Skeletal muscle tissue (tissue), 4 donors: ENCODE data around the gene PCIF1. TPM values are rescaled to one million over a fixed set of nuclear protein-coding genes. Genes with fewer than 3 reads are reported as not detected.

Source experiments
- H3K27ac ChIP-seq: one replicate; pipeline ENCODE4 v1.7.0; 2013; ENCODE audit warnings: mild to moderate bottlenecking, low read depth, low read length, inconsistent platforms
- H3K27me3 ChIP-seq, 3 donors: one replicate each; pipeline ENCODE4 v1.7.0; 2013; ENCODE audit warnings: low read length in 3 of 3; ENCODE audit not compliant: control insufficient read depth in 3 of 3, insufficient read depth in 3 of 3
- H3K36me3 ChIP-seq, 3 donors: one replicate each; pipeline ENCODE4 v1.7.0; 2013; ENCODE audit warnings: low read length in 3 of 3; ENCODE audit not compliant: control insufficient read depth in 3 of 3, insufficient read depth in 3 of 3
- H3K4me1 ChIP-seq, 3 donors: one replicate each; pipeline ENCODE4 v1.7.0; 2013; ENCODE audit warnings: low read length in 3 of 3, mild to moderate bottlenecking in 3 of 3; ENCODE audit not compliant: control insufficient read depth in 3 of 3, insufficient read depth in 3 of 3
- H3K4me3 ChIP-seq, 3 donors: one replicate each; pipeline ENCODE4 v1.7.0; 2013; ENCODE audit warnings: low read length in 3 of 3
- H3K9ac ChIP-seq, 3 donors: one replicate each; pipeline ENCODE4 v1.7.0; 2013; ENCODE audit warnings: low read length in 3 of 3, mild to moderate bottlenecking in 3 of 3, moderate library complexity in 2 of 3, low read depth in 1 of 3
- H3K9me3 ChIP-seq, 3 donors: one replicate each; pipeline ENCODE4 v1.7.0; 2013; ENCODE audit warnings: low read length in 3 of 3; ENCODE audit not compliant: control insufficient read depth in 3 of 3
- total RNA-seq: library from RNA; depleted of rRNA; stranded (reverse); fragments of >200 nt; gene quantifications from one replicate; pipeline ENCODE4 v1.2.3, GENCODE V29; 2014
- donor health status: Osteomylitis.

The PCIF1 gene
- total RNA-seq, 1 donor from 2014 or later, result 7.3 TPM

DNA sequence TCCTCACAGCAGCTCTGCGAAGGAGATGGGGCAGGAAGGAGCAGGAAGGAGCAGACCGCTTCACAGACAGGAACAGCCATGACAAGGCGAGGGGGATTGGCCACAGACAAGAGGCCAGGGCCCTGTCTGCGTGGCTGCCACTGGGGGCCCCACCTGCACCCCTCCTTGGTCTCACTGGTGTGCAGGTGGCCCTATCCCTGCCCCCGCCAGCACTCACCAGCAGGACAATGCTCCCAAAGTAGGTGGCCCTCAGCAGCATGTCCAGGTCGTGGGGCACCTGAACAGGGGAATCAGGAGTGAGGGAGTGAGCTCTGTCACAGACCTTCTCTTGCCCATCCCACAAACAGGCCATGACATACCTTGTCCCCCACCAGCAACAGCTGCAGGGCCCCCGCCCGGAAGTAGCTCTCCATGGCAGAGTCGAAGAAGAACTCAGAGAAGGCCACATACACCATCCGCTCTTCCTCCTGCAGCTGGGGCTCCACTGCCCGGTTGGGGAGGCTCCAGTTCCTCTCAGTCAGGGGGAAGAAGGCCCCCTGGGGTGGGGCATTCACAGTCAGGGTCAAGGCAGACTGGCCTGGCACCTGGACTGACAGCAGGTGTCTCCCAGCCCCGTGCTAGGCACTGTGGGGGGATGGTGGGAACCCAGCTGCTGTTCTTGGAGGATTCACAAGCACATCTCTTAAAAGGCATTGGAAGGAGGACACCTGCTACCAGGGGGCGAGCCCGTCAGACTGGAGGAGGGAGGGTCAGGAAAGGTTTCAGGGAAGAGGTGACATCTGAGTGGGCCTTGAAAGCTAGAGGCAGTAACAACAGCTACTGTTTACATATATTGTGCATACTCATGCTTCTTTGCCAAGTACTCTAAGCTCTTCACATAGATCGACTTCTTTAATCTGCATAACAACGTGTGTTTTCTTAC is 29.6 kb upstream of the PCIF1 start:
- H3K27me3 ChIP-seq, result no peaks in the 10 kb centered on the region
- H3K4me3 ChIP-seq, result no peak overlapping the region
- no peaks in the 10 kb centered on the region for H3K9me3 ChIP-seq
- H3K27ac ChIP-seq, result no peak overlapping the region
- peaks cover 0 to 7% (median 3%) of the 10 kb centered on the region in 3 donors for H3K36me3 ChIP-seq
- peaks cover 0 to 2% (median 0%) of the 10 kb centered on the region in 3 donors for H3K4me1 ChIP-seq
- H3K9ac ChIP-seq, result no peak overlapping the region

DNA sequence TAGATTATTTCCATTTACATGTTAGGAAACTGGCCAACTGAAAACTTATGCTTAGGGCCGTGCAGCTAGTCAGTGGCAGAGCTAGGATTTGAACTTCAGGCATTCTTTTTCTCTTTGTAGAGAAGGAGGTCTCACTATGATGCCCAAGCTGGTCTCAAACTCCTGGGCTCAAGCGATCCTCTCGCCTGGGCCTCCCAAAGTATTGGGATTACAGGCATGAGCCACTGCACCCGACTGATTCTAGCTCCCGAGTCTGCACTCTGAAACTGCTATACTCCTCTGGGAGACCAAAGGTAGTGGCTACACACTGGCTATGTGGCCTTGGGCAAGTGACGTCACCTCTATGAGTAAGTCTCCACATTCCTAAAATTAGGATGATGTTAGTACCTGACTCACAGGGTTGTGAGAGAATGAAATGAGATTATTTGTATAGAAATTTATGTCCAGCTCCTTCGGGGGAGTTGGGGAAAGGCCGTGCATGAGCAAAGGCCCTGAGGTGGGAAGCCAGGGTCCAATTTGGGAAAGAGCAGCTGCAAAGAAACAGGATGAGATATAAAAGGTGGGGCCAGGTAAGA is 28.9 kb upstream of the PCIF1 start:
- Histone ChIP-seq H3K9ac (no peak overlapping the region), H3K9me3 (no peaks in the 10 kb centered on the region), H3K27ac (no peak overlapping the region), H3K27me3 (no peaks in the 10 kb centered on the region), H3K4me1 (peaks cover 0 to 2% (median 0%) of the 10 kb centered on the region in 3 donors), H3K36me3 (peaks cover 0 to 7% (median 3%) of the 10 kb centered on the region in 3 donors), H3K4me3 (no peak overlapping the region)

- Histone ChIP-seq H3K4me1 (peaks cover 10 to 14% (median 13%) of the 10 kb centered on the region in 3 donors), H3K9me3 (no peaks in the 10 kb centered on the region), H3K36me3 (peaks cover 0 to 7% (median 3%) of the 10 kb centered on the region in 3 donors), H3K4me3 (no peak overlapping the region), H3K9ac (no peak overlapping the region), H3K27ac (no peak overlapping the region), H3K27me3 (peaks cover 0 to 12% (median 4%) of the 10 kb centered on the region in 3 donors)
Measured at GRCh38 chr20:45907219-45907948, 27.1 kb upstream of the PCIF1 start.

- no peak overlapping the region for H3K27ac ChIP-seq
- H3K9ac ChIP-seq, result no peak overlapping the region
- peaks cover 0 to 15% (median 4%) of the 10 kb centered on the region in 3 donors for H3K27me3 ChIP-seq
- peaks cover 12 to 16% (median 15%) of the 10 kb centered on the region in 3 donors for H3K4me1 ChIP-seq
- H3K9me3 ChIP-seq, result no peaks in the 10 kb centered on the region
- peaks cover 0 to 7% (median 3%) of the 10 kb centered on the region in 3 donors for H3K36me3 ChIP-seq
- no peak overlapping the region for H3K4me3 ChIP-seq
Measured at GRCh38 chr20:45908084-45908483, 26.4 kb upstream of the PCIF1 start.

- Histone ChIP-seq H3K4me1 (peaks cover 12 to 16% (median 15%) of the 10 kb centered on the region in 3 donors), H3K9me3 (no peaks in the 10 kb centered on the region), H3K9ac (no peak overlapping the region), H3K4me3 (no peak overlapping the region), H3K27me3 (peaks cover 0 to 15% (median 4%) of the 10 kb centered on the region in 3 donors), H3K27ac (no peak overlapping the region), H3K36me3 (peaks cover 0 to 7% (median 3%) of the 10 kb centered on the region in 3 donors)
Measured at GRCh38 chr20:45909336-45909808, 25.1 kb upstream of the PCIF1 start.

DNA sequence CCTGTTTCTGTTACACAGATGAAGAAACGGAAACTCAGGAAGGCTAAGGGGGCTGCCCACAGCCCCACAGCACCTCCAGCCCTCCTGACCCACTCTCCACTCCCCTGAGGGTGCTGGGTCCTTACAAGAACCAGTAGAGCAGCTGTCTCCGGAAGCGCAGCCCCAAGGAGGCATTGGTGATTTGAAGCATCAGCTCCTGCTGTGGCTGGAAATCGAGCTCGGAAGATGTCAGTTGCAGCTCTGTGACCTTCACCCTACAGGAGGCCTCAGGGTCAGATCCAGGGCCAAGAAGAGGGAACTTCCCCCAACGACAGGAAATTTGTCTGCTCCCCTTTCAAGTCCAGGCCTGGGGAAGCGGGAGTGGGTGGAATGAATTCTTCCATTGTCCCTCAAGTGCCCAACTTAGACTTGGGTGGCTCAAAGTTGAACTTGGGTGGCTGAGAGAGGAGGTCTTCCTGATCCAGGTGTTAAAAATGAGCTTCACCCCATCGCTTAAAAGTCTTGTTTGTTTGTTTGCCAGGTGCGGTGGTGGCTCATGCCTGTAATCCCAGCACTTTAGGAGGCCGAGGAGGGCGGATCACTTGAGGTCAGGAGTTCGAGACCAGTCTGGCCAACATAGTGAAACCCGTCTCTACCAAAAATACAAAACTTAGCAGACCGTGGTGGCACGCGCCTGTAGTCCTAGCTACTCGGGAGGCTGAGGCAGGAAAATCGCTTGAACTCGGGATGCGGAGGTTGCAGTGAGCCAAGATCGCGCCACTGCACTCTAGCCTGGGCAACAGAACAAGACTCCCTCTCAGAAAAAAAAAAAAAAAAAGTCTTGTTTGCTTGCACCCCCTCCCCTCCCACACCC is 24.4 kb upstream of the PCIF1 start:
- H3K27ac ChIP-seq, result peak overlapping the region; percentile 18
- peaks cover 12 to 16% (median 15%) of the 10 kb centered on the region in 3 donors for H3K4me1 ChIP-seq
- peak overlapping the region in 1 of 3 donors; percentile 49 for H3K4me3 ChIP-seq

DNA sequence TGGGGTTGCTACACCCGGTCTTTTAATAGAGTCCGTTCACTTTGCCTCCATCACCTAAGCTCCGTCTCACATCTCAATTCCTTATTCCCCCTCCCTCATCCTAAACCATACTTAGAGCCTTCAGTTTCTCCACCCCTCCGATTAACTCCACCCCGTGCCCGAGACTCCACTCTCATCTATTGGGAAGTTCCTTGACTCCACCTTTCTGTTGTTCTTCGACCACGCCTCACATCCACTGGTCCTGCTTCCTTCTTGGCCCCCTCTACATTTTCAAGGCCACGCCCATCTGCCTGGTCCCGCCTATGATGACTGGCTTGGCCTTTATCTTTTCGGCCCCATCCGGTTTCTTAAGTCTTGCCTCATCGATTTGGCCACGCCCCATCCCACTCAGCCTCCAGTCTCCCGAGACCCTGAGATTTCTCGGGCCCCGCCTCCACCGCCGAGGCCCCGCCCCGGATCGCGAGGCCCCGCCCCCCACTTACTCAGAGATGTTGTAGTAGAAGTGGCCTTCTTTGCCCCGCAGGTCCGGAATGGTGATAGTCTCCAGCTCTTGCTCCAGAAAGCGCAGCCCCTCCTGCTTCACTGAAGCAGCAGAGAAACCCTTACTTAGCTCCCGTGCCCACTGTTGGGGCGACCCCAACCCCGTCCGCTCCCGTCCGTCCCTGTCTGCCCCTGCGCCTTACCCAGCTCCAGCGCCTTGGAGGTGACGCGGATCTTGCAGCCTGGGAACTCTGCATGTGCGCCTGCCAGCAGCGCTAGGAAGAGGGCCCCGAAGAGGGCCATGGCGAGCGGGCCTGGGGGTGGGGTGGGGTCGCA is 23.6 kb upstream of the PCIF1 start:
- H3K4me3 ChIP-seq, result peak overlapping the region; percentile 70 to 77 (median 73)
- H3K27me3 ChIP-seq, result peaks cover 0 to 15% (median 4%) of the 10 kb centered on the region in 3 donors
- no peaks in the 10 kb centered on the region for H3K9me3 ChIP-seq
- peak overlapping the region; percentile 75 for H3K27ac ChIP-seq
- peaks cover 0 to 3% (median 0%) of the 10 kb centered on the region in 3 donors for H3K36me3 ChIP-seq
- peaks cover 12 to 16% (median 15%) of the 10 kb centered on the region in 3 donors for H3K4me1 ChIP-seq
- H3K9ac ChIP-seq, result peak overlapping the region; percentile 48 to 73 (median 72)

More for the DNA sequence above, 24.4 kb upstream of the PCIF1 start:
- no peaks in the 10 kb centered on the region for H3K9me3 ChIP-seq
- H3K36me3 ChIP-seq, result peaks cover 0 to 3% (median 0%) of the 10 kb centered on the region in 3 donors
- no peak overlapping the region for H3K9ac ChIP-seq
- H3K27me3 ChIP-seq, result peaks cover 0 to 15% (median 4%) of the 10 kb centered on the region in 3 donors

- Histone ChIP-seq H3K4me1 (peaks cover 12 to 16% (median 15%) of the 10 kb centered on the region in 3 donors), H3K9me3 (no peaks in the 10 kb centered on the region), H3K27me3 (peaks cover 0 to 15% (median 4%) of the 10 kb centered on the region in 3 donors), H3K27ac (peak within 1 kb of the TSS; percentile 75), H3K9ac (peak within 1 kb of the TSS; percentile 48 to 73 (median 72)), H3K36me3 (peaks cover 0 to 3% (median 0%) of the 10 kb centered on the region in 3 donors), H3K4me3 (peak within 1 kb of the TSS; percentile 70 to 77 (median 73))
Measured at GRCh38 chr20:45911486-45912343, 22.8 kb upstream of the PCIF1 start, which contains the start of gene PLTP. TSS of gene PLTP (minus strand) at chr20:45912155. CDS start at chr20:45911452, 703 bp downstream.
